ENCODE results near the gene ABHD12. TPM values are rescaled to one million over a fixed set of nuclear protein-coding genes. Genes with fewer than 3 reads are reported as not detected.

ABHD12 gene
- total RNA-seq, 1 experiment from 2014 or later = 40.6 TPM

DNA sequence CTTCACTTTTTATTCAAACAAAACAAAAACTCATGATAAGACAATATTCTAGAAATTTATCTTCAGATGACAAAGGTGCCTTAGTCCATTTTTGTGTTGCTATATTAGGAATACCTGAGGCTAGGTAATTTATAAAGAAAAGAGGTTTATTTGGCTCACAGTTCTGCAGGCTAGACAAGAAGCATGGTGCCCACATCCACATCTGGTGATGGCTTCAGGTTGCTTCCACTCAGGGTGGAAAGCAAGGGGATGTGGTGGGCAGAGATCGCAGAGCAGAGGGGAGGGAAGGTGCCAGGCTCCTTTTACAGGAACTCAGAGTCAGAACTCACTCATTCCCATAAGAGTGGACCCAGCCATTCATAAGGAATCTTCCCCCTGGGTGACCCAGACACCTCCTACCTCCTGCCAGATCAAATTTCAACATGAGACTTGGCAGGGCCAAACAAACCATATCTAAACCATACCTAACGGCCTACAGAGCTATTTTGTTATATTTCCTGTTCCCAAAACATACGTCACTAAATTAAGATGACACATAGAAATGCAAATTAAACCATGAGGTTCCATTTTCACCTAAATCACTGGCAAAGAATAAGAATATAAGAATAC lies 26.4 kb downstream of the ABHD12 start:
- H3K36me3 ChIP-seq (ENCODE audit: insufficient read depth, low read length, poor library complexity, severe bottlenecking) = no peaks in the 10 kb centered on the region
- no peak for TF ChIP-seq EZH2 (IDR thresholded peaks at IDR 0.05; ENCODE audit: borderline replicate concordance, low read depth, low read length, poor library complexity, severe bottlenecking)
- TF ChIP-seq, protein P1, sequence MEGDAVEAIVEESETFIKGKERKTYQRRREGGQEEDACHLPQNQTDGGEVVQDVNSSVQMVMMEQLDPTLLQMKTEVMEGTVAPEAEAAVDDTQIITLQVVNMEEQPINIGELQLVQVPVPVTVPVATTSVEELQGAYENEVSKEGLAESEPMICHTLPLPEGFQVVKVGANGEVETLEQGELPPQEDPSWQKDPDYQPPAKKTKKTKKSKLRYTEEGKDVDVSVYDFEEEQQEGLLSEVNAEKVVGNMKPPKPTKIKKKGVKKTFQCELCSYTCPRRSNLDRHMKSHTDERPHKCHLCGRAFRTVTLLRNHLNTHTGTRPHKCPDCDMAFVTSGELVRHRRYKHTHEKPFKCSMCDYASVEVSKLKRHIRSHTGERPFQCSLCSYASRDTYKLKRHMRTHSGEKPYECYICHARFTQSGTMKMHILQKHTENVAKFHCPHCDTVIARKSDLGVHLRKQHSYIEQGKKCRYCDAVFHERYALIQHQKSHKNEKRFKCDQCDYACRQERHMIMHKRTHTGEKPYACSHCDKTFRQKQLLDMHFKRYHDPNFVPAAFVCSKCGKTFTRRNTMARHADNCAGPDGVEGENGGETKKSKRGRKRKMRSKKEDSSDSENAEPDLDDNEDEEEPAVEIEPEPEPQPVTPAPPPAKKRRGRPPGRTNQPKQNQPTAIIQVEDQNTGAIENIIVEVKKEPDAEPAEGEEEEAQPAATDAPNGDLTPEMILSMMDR (conservative IDR thresholded peaks at IDR 0.05; ENCODE audit: low read depth, low read length) = no peak
- H3K27me3 ChIP-seq (replicated peaks; ENCODE audit: insufficient read depth, low read depth, low read length, poor library complexity) = no peaks in the 10 kb centered on the region
- BruUV-seq (replicated peaks) = no TSS peak
- CTCF ChIA-PET = no interaction called here
- H3K9me3 ChIP-seq (ENCODE audit: low read depth, low read length, poor library complexity, severe bottlenecking) = no peaks in the 10 kb centered on the region
- H3K4me3 ChIP-seq (ENCODE audit: low read depth, low read length, poor library complexity, severe bottlenecking) = no peak overlapping the region
- no peak overlapping the region for H3K27ac ChIP-seq (ENCODE audit: low read depth, low read length, poor library complexity, severe bottlenecking)
- no peak for DNase-seq (ENCODE audit: low spot score)
- intact Hi-C loops (cut with micrococcal nuclease; ENCODE audit: unreplicated experiment) = no loop called here
- H3K4me1 ChIP-seq (ENCODE audit: insufficient read depth, low read length, poor library complexity, severe bottlenecking) = no peaks in the 10 kb centered on the region
- POLR2A ChIA-PET (ENCODE audit: low non-redundant PET) = no interaction called here

DNA sequence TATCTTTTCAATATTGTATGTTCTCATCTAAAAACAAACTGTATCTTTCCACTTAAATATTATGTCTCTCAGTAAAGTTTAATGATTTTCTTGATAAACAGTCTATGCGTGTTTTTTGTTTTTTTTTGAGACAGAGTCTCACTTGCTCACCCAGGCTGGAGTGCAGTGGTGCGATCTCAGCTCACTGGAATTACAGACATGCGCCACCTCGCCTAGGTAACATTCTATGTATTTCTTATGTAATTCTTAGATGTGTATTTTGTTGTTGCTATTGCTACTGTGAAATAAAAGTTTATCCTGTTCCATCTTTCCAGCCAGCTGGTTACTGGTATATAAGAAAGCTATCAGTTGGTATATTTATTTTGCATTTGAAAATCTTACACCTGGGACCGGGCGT lies 29.4 kb downstream of the ABHD12 start:
- BruUV-seq (replicated peaks) = no TSS peak
- H3K27ac ChIP-seq (ENCODE audit: low read depth, low read length, poor library complexity, severe bottlenecking) = no peak overlapping the region
- no peaks in the 10 kb centered on the region for H3K4me1 ChIP-seq (ENCODE audit: insufficient read depth, low read length, poor library complexity, severe bottlenecking)
- H3K4me3 ChIP-seq (ENCODE audit: low read depth, low read length, poor library complexity, severe bottlenecking) = no peak overlapping the region
- TF ChIP-seq, protein P1 (conservative IDR thresholded peaks at IDR 0.05; ENCODE audit: low read depth, low read length) = no peak
- TF ChIP-seq EZH2 (IDR thresholded peaks at IDR 0.05; ENCODE audit: borderline replicate concordance, low read depth, low read length, poor library complexity, severe bottlenecking) = no peak
- intact Hi-C loops (cut with micrococcal nuclease; ENCODE audit: unreplicated experiment) = no loop called here
- H3K9me3 ChIP-seq (ENCODE audit: low read depth, low read length, poor library complexity, severe bottlenecking) = no peaks in the 10 kb centered on the region
- ChIA-PET POLR2A (ENCODE audit: low non-redundant PET) (no interaction called here), CTCF (no interaction called here)
- no peaks in the 10 kb centered on the region for H3K27me3 ChIP-seq (replicated peaks; ENCODE audit: insufficient read depth, low read depth, low read length, poor library complexity)
- DNase-seq (ENCODE audit: low spot score) = no peak
- H3K36me3 ChIP-seq (ENCODE audit: insufficient read depth, low read length, poor library complexity, severe bottlenecking) = no peaks in the 10 kb centered on the region

DNA sequence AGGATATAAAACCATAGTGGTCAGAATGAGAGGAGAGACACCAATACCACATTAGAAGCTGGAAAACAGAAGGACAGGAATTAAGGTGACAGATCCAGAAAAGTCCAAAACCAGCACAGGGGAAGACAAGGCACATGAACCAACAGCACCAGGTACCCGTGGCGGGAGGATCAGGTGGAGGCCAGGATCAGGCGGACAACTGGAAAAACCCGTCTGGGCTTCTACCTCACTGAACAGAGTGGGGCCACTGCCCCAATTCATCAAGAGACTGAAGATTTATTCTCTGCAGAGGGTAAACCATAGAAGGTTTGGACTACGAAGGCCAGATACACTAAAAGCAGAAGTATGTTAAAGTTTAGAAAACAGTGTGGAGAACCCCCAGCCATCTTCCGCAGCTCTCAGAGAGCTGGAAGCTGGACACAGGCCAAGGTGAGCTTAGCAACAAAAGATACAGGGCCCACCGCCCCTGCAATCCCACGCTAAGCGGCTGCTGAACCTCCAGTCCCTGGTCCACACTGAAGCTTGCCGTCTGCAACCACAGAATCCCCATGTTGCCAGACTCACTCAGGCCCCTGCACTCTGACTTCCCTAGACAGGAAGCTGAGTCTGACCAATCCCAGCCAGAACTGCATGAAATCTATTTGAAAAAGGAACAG lies 29.9 kb downstream of the ABHD12 start:
- no peak overlapping the region for H3K4me3 ChIP-seq (ENCODE audit: low read depth, low read length, poor library complexity, severe bottlenecking)
- no peak for DNase-seq (ENCODE audit: low spot score)
- intact Hi-C loops (cut with micrococcal nuclease; ENCODE audit: unreplicated experiment) = no loop called here
- TF ChIP-seq EZH2 (IDR thresholded peaks at IDR 0.05; ENCODE audit: borderline replicate concordance, low read depth, low read length, poor library complexity, severe bottlenecking) = no peak
- TF ChIP-seq, protein P1 (conservative IDR thresholded peaks at IDR 0.05; ENCODE audit: low read depth, low read length) = no peak
- BruUV-seq (replicated peaks) = no TSS peak
- no peak overlapping the region for H3K27ac ChIP-seq (ENCODE audit: low read depth, low read length, poor library complexity, severe bottlenecking)
- POLR2A ChIA-PET (ENCODE audit: low non-redundant PET) = no interaction called here
- no peaks in the 10 kb centered on the region for H3K27me3 ChIP-seq (replicated peaks; ENCODE audit: insufficient read depth, low read depth, low read length, poor library complexity)
- H3K36me3 ChIP-seq (ENCODE audit: insufficient read depth, low read length, poor library complexity, severe bottlenecking) = no peaks in the 10 kb centered on the region
- H3K4me1 ChIP-seq (ENCODE audit: insufficient read depth, low read length, poor library complexity, severe bottlenecking) = no peaks in the 10 kb centered on the region
- CTCF ChIA-PET = no interaction called here
- H3K9me3 ChIP-seq (ENCODE audit: low read depth, low read length, poor library complexity, severe bottlenecking) = no peaks in the 10 kb centered on the region

Data from A673 (cell line).